ENCODE measurements around the gene STXBP1.

STXBP1 gene

GRCh38 chr9:127723013-127723412, 110.9 kb downstream of the STXBP1 start (continued):
- TF ChIP-seq ZNF362 (tag by site-specific recombination; IDR thresholded peaks at IDR 0.05), result no peak

- ChIA-PET CTCF (no interaction called here), POLR2A (no interaction called here)
- Histone ChIP-seq H3K9me3 (ENCODE audit: control insufficient read depth, insufficient read depth, low read depth, low read length) (no peaks in the 10 kb centered on the region), H3K4me3 (ENCODE audit: low read depth, low read length) (no peak overlapping the region), H3K4me1 (ENCODE audit: control insufficient read depth, insufficient read depth, low read length) (no peaks in the 10 kb centered on the region), H3K36me3 (ENCODE audit: control insufficient read depth in 2 of 2, insufficient read depth in 1 of 2, low read length in 2 of 2) (no peaks in the 10 kb centered on the region), H3K27ac (ENCODE audit: extremely low read depth, low read depth, low read length) (no peak overlapping the region)
- no peak for TF ChIP-seq ZNF426 (tag by site-specific recombination; IDR thresholded peaks at IDR 0.05)
- peak; percentile 56; the same call in 1 of the 2 replicates for TF ChIP-seq PRDM10 (tag by site-specific recombination; IDR thresholded peaks at IDR 0.05)
These were observed 111.4 kb downstream of the STXBP1 start for GRCh38 chr9:127723444-127723843.

- ChIA-PET CTCF (no interaction called here), POLR2A (no interaction called here)
- Histone ChIP-seq H3K36me3 (ENCODE audit: control insufficient read depth in 2 of 2, insufficient read depth in 1 of 2, low read length in 2 of 2) (no peaks in the 10 kb centered on the region), H3K27ac (ENCODE audit: extremely low read depth, low read depth, low read length) (no peak overlapping the region), H3K9me3 (ENCODE audit: control insufficient read depth, insufficient read depth, low read depth, low read length) (no peaks in the 10 kb centered on the region), H3K4me1 (ENCODE audit: control insufficient read depth, insufficient read depth, low read length) (no peaks in the 10 kb centered on the region), H3K4me3 (ENCODE audit: low read depth, low read length) (no peak overlapping the region)
- no peak for TF ChIP-seq ZXDB (tag by site-specific recombination; IDR thresholded peaks at IDR 0.05)
- TF ChIP-seq ZNF10 (tag by site-specific recombination; IDR thresholded peaks at IDR 0.05), result 0 out of 2 replicates have a peak, but pooled peaks have one; percentile 11
These were observed 111.9 kb downstream of the STXBP1 start for GRCh38 chr9:127724012-127724411.

- H3K27ac ChIP-seq (ENCODE audit: extremely low read depth, low read depth, low read length), result no peak overlapping the region
- POLR2A ChIA-PET, result no interaction called here
- H3K4me1 ChIP-seq (ENCODE audit: control insufficient read depth, insufficient read depth, low read length), result no peaks in the 10 kb centered on the region
- no peak for TF ChIP-seq ZNF560 (tag by site-specific recombination; IDR thresholded peaks at IDR 0.05; ENCODE audit: borderline replicate concordance)
- TF ChIP-seq KLF10 (tag by site-specific recombination; IDR thresholded peaks at IDR 0.05), result no peak
- TF ChIP-seq KLF8 (tag by site-specific recombination; IDR thresholded peaks at IDR 0.05), result no peak
- no peak for TF ChIP-seq ZNF10 (tag by site-specific recombination; IDR thresholded peaks at IDR 0.05)
- TF ChIP-seq ZNF398 (tag by site-specific recombination; IDR thresholded peaks at IDR 0.05), result no peak
- no peak for TF ChIP-seq MZF1 (tag by site-specific recombination; IDR thresholded peaks at IDR 0.05; ENCODE audit: borderline replicate concordance)
- no peak for TF ChIP-seq SP7 (tag by site-specific recombination; IDR thresholded peaks at IDR 0.05)
- TF ChIP-seq ZXDB (tag by site-specific recombination; IDR thresholded peaks at IDR 0.05), result no peak
- no peak for TF ChIP-seq ZNF629 (tag by site-specific recombination; IDR thresholded peaks at IDR 0.05)
- no peak for TF ChIP-seq HOXA7 (CRISPR knock-in tag; IDR thresholded peaks at IDR 0.05; ENCODE audit: borderline replicate concordance)
- TF ChIP-seq ZNF155 (tag by site-specific recombination; IDR thresholded peaks at IDR 0.05), result no peak
- no peak for TF ChIP-seq ZNF626 (tag by site-specific recombination; IDR thresholded peaks at IDR 0.05)
- TF ChIP-seq ZNF19 (tag by site-specific recombination; IDR thresholded peaks at IDR 0.05; ENCODE audit: low read depth), result no peak
- no peaks in the 10 kb centered on the region for H3K9me3 ChIP-seq (ENCODE audit: control insufficient read depth, insufficient read depth, low read depth, low read length)
- H3K36me3 ChIP-seq (ENCODE audit: control insufficient read depth in 2 of 2, insufficient read depth in 1 of 2, low read length in 2 of 2), result peaks cover 0 to 3% of the 10 kb centered on the region in 2 experiments; a peak in 1 of 3 replicates
- CTCF ChIA-PET, result interaction anchor here (1.3 kb wide), 1 partner anchor 137 kb away, joined by 3 read pairs; no protein-coding TSS in a partner anchor
- no peak overlapping the region for H3K4me3 ChIP-seq (ENCODE audit: low read depth, low read length)
These were observed 114.8 kb downstream of the STXBP1 start for GRCh38 chr9:127726871-127727270.

Data from HEK293 (cell line).